HL-60/S4 treated with phorbol 12-myristate 13-acetate at 8.2 ng/mL for 4 days and 3 days (cell line): ENCODE data around the gene F12.
"Not testable (repeated sequence)": the region's sequence is repeated elsewhere in the genome, so short reads cannot be mapped to it uniquely, and the experiment has no call there.

ENCODE experiments used
- in situ Hi-C: fragments of 300-500 bp; cut with MboI; formaldehyde crosslinking; loops from 2 replicates; pipeline ENCODE4 v1.15.0; 2022; ENCODE audit warnings: low sequenced_read_pairs

The F12 gene

DNA sequence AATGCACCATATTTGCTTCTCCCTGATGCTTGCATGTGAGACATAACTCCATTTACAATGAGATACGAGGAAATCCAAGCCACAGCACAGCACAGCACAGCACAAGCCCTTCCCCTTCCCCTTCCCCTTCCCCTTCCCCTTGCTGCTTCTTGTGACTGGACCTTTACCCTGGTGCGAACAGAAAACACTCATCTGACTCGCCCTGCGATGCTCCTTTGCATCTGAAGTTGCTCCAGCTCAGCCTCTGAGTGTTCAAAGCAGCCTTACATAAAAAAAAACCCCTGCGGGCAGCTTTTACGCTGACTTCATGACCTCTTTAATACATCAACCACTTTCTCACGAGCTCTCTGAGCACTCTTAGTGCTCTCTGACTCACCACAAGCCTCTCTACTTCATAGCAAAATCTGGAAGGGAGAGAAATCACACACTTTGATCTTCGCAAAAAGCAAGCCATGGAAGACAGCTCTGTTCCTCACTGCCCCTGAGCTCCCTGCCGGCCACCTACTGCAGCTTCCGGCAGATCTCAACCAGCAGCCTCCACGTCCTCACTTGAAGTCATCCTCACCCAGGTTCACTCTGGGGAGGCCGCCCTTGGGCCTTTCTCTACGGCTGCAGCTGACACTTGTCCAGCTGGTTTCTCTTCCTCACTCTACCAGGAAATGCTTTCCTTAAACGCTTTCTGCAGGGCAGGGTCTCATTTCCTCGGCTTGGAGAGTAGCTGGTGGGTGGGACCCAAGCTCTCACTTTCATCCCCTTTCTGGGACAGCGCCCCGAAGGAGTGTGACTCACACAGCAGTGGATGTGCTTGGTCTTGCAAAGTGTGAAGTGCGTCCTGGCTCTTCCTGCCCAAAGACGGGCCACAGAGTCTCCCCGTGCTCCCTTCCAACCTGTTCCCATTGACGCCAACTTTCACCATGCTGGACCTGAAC, 19.9 kb downstream of the F12 start:
- in situ Hi-C loops, result no loop called here

DNA sequence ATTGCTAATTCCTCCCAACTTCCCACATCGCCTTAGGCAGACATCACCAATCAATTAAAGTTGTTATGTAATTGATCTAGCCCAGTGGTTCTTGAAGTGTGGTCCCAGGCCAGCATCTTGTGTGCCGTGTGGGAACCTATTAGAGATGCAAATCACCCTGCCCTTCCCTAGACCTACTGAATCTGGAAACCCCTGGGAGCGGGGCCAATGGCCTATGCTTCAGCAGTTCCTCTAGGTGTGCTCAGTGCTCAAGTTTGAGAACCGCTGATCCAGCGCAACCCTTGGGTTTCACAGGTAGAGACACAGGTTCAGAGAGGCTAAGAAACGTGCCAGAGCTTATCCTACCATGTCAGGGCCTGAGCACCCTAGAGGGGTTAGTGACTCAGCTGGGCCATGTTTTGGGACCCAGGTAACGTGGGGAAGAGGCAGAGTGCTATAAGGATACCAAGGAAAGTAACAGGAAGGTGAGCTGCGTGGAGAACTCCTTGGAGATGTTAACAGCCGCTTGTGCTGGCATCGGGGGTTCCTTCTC, 20.8 kb downstream of the F12 start:
- in situ Hi-C loops, result no loop called here

DNA sequence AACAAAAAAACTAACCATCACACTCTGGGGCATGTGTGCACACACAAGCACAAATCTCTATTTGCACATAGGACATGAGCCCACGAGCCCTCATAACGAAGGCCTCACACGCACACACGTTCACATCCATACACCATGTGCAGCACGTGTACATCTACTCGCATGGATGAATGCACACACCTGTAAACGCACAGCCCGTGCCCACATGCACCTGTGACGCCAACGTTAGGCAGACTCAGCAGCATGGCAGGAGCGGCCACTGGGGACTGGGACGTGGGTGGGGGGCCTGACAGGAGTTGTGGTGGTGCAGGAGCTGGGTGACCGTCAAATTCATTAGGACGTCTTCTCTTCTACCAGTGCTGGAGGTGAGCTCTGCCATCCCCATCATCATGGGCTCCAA, 22.0 kb downstream of the F12 start:
- in situ Hi-C loops, result no loop called here

DNA sequence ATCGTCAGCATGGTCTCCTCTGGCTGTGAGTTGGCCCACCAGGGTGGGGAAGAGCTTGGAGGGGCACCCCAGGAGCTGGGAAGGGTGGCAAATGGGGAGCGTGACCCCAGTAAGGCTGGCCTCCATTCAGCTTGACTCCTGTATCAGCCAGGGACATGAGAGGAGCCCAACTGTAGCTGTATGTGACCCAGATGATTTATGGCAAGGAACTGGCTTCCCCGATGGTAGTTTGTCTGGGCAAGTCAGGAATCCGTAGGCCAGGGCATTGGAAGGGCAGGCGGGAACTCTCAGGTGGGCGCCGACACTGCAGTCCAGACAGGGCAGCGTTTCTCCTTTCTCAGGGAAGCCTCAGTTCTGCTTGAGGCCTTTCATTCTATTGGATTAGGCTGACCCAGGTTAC, 22.8 kb downstream of the F12 start:
- in situ Hi-C loops, result no loop called here

DNA sequence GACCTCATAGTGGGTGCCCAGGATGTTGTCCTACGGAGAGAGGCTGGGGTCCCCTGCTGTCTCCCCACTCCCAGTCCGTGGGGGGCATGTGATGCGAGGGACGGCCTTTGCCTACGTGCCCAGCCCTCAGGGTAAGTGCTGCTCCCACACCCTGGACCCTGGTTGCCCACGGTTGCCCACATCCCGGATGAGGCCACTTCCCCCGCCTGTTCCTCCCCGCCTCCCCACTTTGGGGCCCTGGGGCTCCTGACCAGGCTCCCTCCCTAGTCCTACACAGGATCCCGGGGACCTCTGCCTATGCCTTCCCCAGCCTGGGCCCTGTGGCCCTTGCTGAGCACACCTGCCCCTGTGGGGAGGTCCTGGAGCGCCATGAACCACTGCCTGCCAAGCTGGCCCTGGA, 23.6 kb downstream of the F12 start:
- in situ Hi-C loops, result no loop called here

DNA sequence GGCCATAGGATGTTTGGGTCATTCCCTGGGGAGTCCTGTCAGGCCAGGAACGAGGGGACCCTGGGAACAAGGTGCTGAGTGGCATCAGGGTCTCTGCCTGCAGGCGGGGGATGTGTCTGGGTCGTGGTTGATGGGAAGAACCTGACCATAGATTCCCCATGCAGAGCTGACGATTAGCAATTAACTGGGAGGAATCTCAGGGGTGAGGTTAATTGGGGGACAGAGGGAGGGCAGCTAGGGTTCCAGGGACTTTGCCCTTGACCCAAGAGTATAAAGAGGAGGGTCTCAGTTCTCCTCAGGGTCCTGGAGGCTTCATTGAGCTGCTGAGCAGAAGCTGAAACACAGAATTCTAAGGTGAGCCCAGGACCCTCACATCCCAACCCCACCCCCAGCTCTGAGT, 25.2 kb downstream of the F12 start, which contains the start of gene SLC34A1:
Gene SLC34A1, plus strand, starts transcription at position 301 of the 400 bp plus-strand sequence. CDS start 1,308 bp downstream, outside the sequence.
- in situ Hi-C loops, result no loop called here

DNA sequence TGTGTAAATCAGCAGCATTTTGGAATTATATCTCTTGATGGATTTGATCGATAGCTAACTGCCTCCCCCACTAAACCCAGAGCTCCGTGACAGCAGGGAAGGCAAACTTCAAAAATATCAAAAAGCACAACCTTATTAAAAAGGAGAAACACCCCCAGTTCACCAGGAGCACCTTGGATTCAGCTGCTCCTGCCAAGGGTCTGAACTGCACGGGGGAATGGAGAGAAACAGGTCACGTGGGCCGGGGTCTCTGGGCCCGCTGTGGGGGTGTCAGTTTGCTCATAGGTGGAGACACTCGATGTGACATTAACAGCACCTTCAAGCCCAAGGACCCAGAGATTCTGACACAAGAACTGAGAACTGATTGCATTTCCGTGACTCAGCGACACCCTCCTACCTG, 26.2 kb downstream of the F12 start:
- in situ Hi-C loops, result no loop called here

DNA sequence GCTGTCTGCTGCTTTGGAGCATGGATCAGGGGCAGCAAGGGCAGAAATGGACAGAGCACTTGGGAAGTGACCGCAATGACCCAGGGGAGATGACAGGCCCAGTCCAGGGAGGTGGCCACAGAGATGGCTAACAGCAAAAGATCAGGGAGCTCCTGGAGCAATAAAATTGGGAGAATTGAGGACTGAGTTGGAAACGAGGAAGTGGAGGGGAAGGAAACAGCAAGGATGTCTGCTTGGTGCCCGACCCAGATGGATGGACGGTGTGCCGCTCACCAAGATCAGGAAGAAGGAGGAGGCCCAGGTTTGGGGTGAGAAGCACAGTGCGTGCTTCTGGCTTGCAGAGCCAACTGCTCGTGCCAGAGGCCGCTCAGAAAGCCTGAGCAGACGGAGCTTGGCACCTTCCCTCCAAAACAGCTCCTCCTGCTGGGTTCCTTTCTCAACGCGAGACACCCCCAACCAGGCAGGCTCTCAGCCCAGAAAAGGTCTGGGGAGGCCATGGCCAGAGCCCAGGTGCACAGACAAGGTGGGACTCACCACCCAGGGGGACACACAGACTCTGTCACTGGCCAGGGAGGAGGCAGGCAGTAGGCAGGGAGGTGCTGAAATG, 26.8 kb downstream of the F12 start:
- in situ Hi-C loops, result no loop called here

DNA sequence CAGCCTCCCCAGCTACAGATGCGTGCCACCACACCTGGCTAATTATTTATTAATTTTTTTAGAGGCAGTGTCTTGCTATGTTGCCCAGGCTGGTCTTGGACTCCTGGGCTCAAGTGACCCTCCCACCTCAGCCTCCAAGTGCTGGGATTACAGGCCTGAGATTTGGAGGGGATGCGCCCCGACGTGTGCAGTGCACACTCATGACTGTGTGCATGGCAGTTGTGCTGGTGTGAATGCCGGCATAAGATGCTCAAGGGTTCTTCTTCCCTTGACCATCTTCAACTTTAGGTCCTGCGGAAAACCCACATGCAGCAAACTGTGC, 28.6 kb downstream of the F12 start:
- in situ Hi-C loops, result no loop called here

DNA sequence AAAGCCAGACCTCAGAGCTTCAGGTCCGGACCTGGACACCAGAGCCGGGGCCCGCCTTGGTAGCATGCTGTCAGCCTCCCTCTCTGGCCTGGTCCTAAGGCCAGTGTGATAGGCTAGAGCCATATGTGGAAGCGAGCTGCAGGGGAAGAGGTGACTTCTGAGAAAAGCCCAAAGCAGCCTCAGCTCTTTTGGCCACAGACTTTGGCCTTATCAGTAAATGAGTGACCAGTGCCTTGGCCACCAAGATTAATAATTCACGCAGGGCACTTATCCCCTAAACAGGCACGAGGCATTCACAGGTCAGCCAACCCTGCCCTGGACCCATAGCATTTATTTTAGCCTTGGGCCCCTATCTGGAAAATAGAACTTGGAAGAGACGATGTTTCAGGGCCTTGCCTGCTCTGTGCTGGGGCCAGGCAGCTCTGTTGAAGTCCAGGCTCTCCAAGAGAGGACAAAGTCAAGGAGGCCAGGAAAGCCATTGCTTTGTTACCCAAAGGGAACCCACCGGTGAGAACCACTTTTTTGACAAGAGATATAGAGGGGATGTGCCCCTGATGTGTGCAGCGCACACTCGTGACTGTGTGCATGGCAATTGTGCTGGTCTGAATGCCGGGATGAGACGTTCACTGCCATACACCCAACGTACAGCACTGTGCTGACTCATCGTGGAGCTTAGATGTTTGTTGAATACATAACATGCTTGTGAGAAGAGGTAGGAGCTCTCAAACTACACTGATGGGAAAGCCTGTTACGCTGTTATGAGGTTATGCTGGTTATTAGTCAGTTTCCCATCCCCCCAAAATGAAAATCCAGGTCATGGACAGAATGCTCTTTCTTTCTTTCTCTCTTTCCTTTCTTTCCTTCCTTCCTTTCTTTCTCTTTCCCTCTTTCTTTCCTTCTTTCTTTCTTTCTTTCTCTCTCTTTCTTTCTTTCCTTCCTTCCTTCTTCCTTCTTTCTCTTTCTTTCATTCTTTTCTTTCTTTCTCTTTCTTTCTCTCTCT, 30.2 kb downstream of the F12 start:
- in situ Hi-C loops, result no loop called here

DNA sequence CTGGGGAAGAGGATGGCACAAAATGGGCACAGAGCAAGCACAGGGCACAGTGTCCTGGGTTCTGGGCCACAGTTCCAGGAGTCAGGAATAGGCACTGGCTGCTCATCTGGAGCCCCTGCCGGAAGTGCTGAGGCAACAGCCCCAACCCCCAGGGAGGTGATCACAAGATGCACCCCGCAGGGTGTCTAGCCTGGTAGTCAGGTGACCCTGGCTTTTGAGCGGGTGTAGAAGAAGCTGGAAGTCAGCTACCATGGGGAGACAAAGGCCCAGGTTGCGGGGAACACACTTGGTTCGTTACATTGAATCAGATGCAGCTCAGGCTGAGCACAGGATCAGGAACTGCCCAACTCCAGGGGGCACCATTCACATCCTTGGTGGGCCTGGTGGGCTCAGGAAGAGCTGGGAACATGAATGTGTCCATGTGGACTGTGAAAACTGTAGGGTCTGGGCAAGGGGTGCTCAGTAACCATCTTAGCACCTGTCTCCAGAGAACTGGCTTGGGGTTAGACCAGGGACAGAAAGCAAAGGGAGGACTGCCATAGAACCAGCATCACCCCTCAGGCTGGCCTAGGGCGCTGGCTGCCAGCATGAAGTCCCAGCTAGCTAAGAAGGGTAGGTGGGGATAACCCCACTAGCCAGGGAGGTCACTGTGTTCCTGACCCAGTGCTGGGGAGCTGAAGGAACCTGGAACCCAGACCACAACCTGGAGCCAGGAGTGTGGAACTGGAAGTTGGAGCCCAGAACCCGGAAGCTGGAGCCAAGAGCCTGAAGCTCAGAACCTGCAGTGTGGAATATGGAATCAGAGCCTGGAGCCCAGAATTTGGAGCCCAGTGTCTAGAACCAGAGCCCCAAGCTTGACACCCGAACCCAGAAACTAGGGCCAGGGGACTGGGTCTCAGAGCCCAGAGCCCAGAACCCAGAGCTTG, 31.2 kb downstream of the F12 start:
- in situ Hi-C loops, result no loop called here

DNA sequence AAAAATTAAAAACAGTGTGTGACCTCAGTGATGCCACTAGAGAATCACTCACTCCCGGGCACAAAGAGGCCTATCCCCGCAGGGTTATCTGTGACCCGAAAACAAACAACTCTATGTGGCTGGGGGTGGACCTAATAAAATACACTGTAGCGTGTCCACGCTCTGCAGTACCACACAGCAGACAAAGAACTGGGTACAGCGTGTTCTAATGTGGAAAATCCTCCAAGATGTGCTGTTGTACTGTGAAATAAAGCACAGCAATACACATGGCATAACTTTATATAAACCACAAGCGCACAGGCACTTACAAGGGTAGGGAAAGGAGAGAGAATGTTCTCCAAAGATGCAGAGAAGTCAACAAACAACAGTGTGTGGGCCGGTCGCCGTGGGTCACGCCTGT, 33.3 kb downstream of the F12 start:
- in situ Hi-C loops, result no loop called here

DNA sequence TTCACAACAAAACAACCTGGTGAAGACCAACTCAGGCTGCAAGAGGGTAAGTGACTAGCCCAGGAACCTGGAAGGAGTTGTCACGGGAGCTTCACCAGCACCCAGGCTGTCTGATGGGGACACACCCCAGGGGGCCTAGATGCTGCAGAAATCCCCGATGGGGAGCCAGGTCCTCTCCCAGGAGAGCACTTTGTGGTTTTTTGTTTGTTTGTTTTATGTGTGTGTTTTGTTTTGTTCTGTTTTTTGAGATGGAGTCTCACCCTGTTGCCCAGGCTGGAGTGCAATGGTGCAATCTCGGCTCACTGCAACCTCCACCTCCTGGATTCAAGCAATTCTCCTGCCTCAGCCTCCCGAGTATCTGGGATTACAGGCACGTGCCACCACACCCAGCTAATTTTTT, 33.8 kb downstream of the F12 start:
- in situ Hi-C loops, result not testable (repeated sequence)

DNA sequence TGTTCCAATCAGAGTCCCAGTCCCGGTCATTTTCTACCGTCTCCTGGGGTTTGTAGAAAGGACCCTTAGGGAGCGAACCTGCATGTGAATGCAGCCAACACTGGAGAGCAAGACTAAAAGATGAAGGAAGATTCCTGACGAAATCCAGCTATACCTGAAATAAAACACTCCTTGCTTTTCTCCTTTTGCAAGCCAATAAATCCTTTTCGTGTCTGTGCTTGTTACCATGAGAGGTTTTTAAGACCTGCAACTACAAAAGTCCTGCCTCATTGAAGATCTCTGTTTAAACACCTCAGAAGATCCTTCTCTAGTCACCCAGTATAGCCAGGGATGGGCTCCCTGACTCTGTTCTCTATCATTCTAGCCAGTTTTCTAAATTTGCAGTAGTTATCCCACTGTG, 35.2 kb downstream of the F12 start:
- in situ Hi-C loops, result no loop called here

DNA sequence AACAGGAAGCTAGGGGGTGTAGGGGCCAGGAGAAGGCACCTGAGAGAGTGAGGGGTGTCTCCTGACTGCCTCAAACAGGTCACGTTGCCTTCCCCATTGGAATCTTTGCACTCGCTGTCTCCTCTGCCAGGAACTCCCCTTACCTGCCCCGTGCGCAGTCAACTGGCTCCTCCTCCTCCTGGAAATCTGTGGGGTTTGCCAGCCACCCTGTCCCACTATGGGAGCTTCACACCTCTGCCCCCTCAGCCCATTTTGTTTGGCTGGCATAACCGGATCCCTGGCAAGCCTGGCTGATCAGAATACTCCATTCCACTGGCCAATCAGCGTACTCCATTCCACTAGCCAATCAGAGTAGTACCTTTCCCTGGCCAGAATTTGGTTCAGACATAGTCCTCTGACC, 35.6 kb downstream of the F12 start:
- in situ Hi-C loops, result no loop called here

DNA sequence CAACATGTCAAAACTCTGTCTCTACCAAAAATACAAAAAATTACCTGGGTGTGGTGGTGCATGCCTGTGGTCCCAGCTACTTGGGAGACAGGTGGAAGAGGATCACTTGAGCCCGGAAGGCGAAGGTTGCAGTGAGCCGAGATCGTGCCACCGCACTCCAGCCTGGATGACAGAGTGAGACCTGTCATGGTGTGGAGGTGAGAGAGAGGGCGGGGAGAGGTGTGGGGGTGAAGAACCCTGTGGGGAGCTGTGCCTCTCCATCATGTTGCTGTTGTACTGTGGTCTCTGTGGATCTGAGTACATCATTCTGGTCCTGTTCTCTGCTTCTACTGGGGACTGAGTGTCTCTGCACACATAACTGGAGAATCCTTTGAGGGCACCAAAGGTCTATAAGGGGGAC, 36.5 kb downstream of the F12 start:
- in situ Hi-C loops, result no loop called here

DNA sequence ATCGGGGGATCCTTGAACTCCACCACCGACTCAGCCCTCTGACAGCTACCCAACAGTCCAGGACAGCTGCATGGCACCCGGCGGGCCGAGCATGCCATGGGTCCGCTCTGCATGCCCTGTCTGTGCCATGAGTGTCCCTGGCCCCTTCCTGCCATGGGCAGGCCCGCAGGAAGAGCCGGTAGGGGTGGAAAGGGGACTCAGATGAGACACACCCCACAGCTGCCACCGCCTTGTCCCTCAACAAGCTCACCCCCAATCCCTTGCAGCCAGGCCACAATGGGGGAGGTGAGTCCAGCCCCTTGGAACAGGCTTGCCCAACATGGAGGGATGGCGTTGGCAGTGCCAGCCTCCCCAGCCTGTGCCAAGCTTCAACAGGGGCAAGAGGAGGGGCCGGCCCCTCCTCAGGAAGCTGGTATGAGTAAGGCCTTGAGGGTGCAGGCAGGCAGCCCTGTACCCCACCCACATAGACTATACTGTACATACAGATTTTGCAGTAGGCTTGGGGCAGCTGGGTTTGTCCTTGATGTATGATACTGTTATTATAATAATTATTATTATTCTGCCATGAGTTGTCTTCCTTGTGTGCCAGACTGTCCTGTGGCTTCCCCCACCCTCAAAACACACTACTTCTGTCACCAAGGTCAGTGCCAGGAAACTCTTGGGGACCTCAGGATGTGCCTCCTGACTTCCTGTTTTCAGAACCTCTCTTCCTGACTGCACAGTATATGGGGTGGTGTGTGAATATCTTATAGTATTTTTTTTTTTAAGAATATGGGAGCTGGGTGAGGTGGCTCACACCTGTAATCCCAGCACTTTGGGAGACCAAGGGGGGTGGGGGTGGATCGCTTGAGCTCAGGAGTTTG, 37.1 kb downstream of the F12 start:
- in situ Hi-C loops, result no loop called here

DNA sequence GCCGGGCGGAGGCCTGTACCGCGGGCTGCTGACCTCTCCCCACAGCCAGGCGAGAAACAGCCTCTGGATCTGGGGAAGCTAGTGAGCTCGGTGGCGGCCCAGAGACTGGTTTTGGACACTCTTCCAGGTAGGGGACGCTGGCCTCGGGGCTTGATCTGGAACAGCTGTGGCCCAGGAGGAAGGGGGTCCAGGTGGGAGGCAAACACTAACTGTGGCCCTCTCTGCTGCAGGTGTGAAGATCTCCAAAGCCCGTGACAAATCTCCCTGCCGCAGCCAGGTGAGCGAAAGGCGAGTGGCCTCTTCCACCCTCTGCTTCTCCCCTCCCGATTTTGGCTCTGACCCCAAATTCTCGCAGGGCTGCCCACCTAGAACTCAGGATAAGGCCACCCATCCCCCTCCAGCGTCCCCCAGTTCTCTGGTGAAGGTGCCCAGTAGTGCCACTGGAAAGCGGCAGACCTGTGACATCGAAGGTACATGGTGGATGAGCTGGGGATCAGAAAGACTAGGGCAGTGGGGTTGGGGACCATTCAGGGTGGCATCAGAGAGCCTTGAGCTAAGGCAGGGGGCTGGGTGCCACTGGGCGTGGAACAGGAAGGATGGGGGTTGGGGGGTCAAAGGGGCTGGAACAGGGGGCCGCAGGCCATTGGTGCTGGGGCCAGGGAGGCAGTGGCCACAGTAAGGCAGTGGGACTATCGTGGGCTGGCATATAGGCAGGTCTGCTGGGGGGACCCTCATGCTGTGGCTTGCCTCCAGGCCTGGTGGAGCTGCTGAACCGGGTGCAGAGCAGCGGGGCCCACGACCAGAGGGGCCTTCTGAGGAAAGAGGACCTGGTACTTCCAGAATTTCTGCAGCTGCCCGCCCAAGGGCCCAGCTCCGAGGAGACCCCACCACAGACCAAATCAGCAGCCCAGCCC, 38.0 kb downstream of the F12 start:
- in situ Hi-C loops, result no loop called here
